ENCODE measurements around the gene AGAP1. TPM values are rescaled to one million over a fixed set of nuclear protein-coding genes. Genes with fewer than 3 reads are reported as not detected.

The AGAP1 gene
- total RNA-seq, 1 donor from 2014 or later: 54.7 TPM

DNA sequence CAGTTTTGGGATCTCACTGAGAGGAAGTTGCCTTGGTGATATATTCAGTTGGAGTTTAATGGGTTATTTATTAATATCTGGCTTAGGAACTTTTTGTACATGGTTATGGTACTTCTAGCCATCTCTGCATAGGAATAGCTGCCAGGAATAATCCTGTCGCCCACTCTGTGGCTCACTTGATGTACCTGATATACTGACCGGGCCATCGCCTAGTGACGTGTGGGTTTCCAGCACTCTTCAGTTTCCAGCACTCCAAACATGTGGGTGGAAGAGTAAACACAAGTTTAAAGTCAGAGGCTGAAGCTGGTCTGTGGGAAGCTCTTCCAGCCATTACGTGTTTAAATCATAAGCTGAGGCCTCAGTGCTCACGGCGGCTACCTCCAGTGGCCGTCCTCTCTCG, 44.3 kb upstream of the AGAP1 start:
- DNase-seq (ENCODE audit: low read depth, low spot score): no peak
- Mint-ChIP-seq H3K4me3 (no peak overlapping the region), H3K9me3 (no peaks in the 10 kb centered on the region), H3K36me3 (ENCODE audit: low read depth) (no peaks in the 10 kb centered on the region), H3K27ac (ENCODE audit: unreplicated experiment) (no peak overlapping the region), H3K27me3 (ENCODE audit: low read depth) (no peaks in the 10 kb centered on the region), H3K4me1 (no peaks in the 10 kb centered on the region)
- TF ChIP-seq, protein P1, sequence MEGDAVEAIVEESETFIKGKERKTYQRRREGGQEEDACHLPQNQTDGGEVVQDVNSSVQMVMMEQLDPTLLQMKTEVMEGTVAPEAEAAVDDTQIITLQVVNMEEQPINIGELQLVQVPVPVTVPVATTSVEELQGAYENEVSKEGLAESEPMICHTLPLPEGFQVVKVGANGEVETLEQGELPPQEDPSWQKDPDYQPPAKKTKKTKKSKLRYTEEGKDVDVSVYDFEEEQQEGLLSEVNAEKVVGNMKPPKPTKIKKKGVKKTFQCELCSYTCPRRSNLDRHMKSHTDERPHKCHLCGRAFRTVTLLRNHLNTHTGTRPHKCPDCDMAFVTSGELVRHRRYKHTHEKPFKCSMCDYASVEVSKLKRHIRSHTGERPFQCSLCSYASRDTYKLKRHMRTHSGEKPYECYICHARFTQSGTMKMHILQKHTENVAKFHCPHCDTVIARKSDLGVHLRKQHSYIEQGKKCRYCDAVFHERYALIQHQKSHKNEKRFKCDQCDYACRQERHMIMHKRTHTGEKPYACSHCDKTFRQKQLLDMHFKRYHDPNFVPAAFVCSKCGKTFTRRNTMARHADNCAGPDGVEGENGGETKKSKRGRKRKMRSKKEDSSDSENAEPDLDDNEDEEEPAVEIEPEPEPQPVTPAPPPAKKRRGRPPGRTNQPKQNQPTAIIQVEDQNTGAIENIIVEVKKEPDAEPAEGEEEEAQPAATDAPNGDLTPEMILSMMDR (conservative IDR thresholded peaks at IDR 0.05): no peak

DNA sequence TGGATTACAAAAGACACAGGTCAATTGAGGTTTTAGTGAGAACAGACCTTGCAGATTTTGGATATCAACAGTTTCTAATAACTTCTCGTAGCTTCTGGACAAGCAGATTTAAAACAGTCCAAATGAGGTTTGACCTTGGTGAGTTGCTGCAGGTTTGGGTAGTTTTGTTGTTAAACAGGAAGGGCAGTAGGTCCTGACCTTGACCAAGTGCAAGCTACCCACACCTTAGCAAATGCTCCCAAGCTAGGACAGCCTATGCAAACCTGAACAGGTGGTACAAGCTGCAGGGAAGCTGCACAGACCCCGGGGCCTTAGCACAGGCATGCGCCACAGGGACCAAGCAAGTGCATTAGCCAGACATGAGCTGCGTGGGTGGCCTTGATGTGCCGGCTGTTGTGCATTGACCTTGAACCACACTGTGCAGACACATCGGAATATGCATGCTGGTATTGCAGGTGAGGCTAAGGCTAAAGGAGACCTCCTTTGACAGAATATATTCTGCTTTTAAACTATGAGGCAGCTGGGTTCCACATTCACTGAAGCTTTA, 40.2 kb upstream of the AGAP1 start:
- Mint-ChIP-seq H3K4me1 (no peaks in the 10 kb centered on the region), H3K27ac (ENCODE audit: unreplicated experiment) (no peak overlapping the region), H3K9me3 (no peaks in the 10 kb centered on the region), H3K27me3 (ENCODE audit: low read depth) (no peaks in the 10 kb centered on the region), H3K4me3 (no peak overlapping the region), H3K36me3 (ENCODE audit: low read depth) (no peaks in the 10 kb centered on the region)
- TF ChIP-seq, protein P1 (conservative IDR thresholded peaks at IDR 0.05): no peak
- no peak for DNase-seq (ENCODE audit: low read depth, low spot score)

DNA sequence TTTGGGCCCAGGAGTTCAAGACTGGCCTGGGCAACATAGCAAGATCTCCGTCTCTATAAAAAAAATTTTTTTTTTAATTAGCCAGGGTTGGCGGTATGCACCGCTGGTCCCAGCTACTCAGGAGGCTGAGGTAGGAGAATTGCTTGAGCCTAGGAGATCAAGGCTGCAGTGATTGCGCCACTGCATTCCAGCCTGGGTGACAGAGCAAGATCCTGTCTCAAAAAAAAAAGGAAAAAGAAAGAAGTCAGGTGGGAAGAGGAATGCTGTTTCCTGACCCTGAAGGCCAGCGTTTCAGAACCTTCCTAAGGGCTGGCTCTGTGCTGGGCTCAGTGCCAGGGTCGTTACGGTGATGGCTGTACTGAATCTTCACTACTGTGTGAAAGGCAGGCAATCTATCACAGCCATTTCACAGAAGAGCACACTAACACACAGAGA, 35.0 kb upstream of the AGAP1 start:
- TF ChIP-seq, protein P1 (conservative IDR thresholded peaks at IDR 0.05): no peak
- Mint-ChIP-seq H3K4me1 (peaks cover 6% of the 10 kb centered on the region), H3K9me3 (no peaks in the 10 kb centered on the region), H3K4me3 (no peak overlapping the region), H3K27me3 (ENCODE audit: low read depth) (no peaks in the 10 kb centered on the region), H3K36me3 (ENCODE audit: low read depth) (no peaks in the 10 kb centered on the region), H3K27ac (ENCODE audit: unreplicated experiment) (no peak overlapping the region)
- no peak for DNase-seq (ENCODE audit: low read depth, low spot score)

DNA sequence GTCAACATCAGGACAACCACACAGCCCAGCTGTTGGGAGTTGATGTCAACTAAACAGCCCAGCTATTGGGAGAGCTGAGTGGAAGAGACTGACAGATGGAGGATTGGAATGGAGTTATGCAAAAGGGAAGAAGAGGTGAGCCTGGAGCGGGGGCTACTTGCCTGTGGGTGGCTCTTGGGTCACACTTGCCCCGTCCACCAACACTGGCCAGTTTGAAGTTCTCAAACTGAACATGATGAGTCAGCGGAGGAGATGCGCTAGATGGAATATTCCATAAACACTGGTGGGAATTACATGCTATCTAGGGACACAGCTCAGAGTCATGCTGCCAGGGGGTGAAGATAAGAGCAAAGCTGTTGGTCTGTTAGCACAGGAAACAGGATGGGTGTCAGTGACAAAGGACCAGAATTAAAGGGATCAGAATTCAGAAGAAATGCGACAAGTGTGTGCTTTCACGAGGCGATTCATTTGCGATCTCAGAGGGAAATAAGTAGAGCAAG, 33.2 kb upstream of the AGAP1 start:
- DNase-seq (ENCODE audit: low read depth, low spot score): no peak
- H3K9me3 Mint-ChIP-seq: no peaks in the 10 kb centered on the region
- no peak overlapping the region for H3K27ac Mint-ChIP-seq (ENCODE audit: unreplicated experiment)
- H3K36me3 Mint-ChIP-seq (ENCODE audit: low read depth): no peaks in the 10 kb centered on the region
- no peak overlapping the region for H3K4me3 Mint-ChIP-seq
- peaks cover 6% of the 10 kb centered on the region for H3K4me1 Mint-ChIP-seq
- H3K27me3 Mint-ChIP-seq (ENCODE audit: low read depth): no peaks in the 10 kb centered on the region
- TF ChIP-seq, protein P1 (conservative IDR thresholded peaks at IDR 0.05): no peak

DNA sequence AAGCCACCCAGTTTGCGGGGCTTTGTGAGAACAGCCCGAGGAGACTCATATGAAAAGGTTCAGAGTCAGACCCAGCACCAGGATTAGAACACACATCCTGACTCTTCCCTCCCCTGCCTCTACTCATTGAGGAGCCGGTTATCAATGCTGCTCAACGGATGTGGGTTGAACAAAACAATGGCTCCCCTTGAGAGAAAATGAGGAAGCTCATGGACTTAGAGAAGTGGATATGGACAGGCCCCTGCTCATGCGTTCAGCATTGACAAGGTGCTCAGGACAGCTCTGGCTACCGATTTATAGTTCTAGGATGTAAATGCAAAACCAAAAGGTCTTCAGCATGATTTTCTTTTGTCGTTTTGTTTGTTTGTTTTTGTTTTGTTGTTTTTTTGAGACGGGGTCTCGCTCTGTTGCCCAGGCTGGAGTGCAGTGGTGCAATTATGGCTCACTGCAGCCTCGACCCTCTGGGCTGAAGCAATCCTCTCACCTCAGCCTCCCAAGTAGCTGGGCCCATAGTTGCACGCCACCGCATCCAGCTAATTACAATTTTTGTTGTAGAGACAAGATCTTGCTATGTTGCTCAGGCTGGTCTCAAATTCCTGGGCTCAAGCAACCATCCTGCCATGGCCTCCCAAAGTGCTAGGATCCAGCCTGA, 32.0 kb upstream of the AGAP1 start:
- Mint-ChIP-seq H3K27ac (ENCODE audit: unreplicated experiment) (no peak overlapping the region), H3K36me3 (ENCODE audit: low read depth) (no peaks in the 10 kb centered on the region), H3K4me1 (peaks cover 6% of the 10 kb centered on the region), H3K4me3 (no peak overlapping the region), H3K9me3 (no peaks in the 10 kb centered on the region), H3K27me3 (ENCODE audit: low read depth) (no peaks in the 10 kb centered on the region)
- TF ChIP-seq, protein P1 (conservative IDR thresholded peaks at IDR 0.05): no peak
- no peak for DNase-seq (ENCODE audit: low read depth, low spot score)

Data from neural crest cell (in vitro differentiated cells).